Kidney (tissue), 14 donors: ENCODE results near the gene EIF4E1B. TPM values are rescaled to one million over a fixed set of nuclear protein-coding genes. Genes with fewer than 3 reads are reported as not detected.

Source experiments
- DNase-seq, 5 donors: peaks; one replicate each; pipeline ENCODE4 v3.0.0-alpha.2; 2013 to 2020
- FAIRE-seq: peaks from 2 replicates; lab custom pipeline; 2012; peaks lifted over from hg19 to GRCh38; lab: Jason Lieb, UNC
- H3K27ac ChIP-seq, 2 donors: one replicate each; pipeline ENCODE4 v1.7.0; 2013; ENCODE audit warnings: low read depth in 2 of 2, low read length in 2 of 2, inconsistent platforms in 1 of 2
- H3K27me3 ChIP-seq: one replicate; pipeline ENCODE4 v1.7.1; 2013; ENCODE audit warnings: low read length, inconsistent platforms; ENCODE audit not compliant: control insufficient read depth, insufficient read depth
- H3K36me3 ChIP-seq, 3 donors: one replicate each; pipeline versions ENCODE4 v1.7.0 to v1.7.1; 2013; ENCODE audit warnings: low read length in 3 of 3, control low read depth in 1 of 3, inconsistent platforms in 1 of 3; ENCODE audit not compliant: insufficient read depth in 3 of 3, control insufficient read depth in 2 of 3
- H3K4me1 ChIP-seq, 3 donors: one replicate each; pipeline versions ENCODE4 v1.7.0 to v1.7.1; 2013; ENCODE audit warnings: low read length in 3 of 3, inconsistent platforms in 1 of 3, low read depth in 1 of 3; ENCODE audit not compliant: control insufficient read depth in 2 of 3, insufficient read depth in 2 of 3
- H3K4me3 ChIP-seq, 3 donors: one replicate each; pipeline versions ENCODE4 v1.7.0 to v1.8.1; 2013; ENCODE audit warnings: low read length in 3 of 3, control low read depth in 1 of 3, inconsistent platforms in 1 of 3
- H3K9ac ChIP-seq, 3 donors: one replicate each; pipeline versions ENCODE4 v1.7.0 to v1.7.1; 2013; ENCODE audit warnings: low read length in 3 of 3, control low read depth in 1 of 3, inconsistent platforms in 1 of 3
- H3K9me3 ChIP-seq, 3 donors: one replicate each; pipeline versions ENCODE4 v1.7.0 to v1.7.1; 2013; ENCODE audit warnings: low read length in 3 of 3, control low read depth in 1 of 3, inconsistent platforms in 1 of 3; ENCODE audit not compliant: control insufficient read depth in 2 of 3, insufficient read depth in 1 of 3
- CTCF ChIP-seq: IDR thresholded peaks from 3 replicates; pipeline ENCODE4 v1.5.1; 2012; ENCODE audit warnings: mild to moderate bottlenecking, moderate library complexity, borderline replicate concordance; ENCODE audit not compliant: insufficient read depth; ENCODE audit errors: extremely low read depth
- intact Hi-C: fragments of 100-400 bp; cut with DNase I; formaldehyde crosslinking; loops from one replicate; pipeline ENCODE4 v1.11.1; 2022
- polyA plus RNA-seq: library from polyadenylated mRNA; stranded (reverse); fragments of 350-450 nt; fragmentation: Illumina TruSeq; extraction: RNeasy Lipid Tissue Mini Kit (QIAGEN cat#74804); gene quantifications from one replicate; pipeline ENCODE4 v1.2.3, GENCODE V29; 2014; ENCODE audit warnings: low read depth, low replicate concordance; ENCODE audit not compliant: insufficient read depth
- total RNA-seq: library from RNA; stranded (reverse); fragmentation: NEBNext Ultra II Directional; extraction: Animal tissue kit (Norgen Biotek cat#: 25700); gene quantifications from one replicate; pipeline ENCODE4 v1.2.1, GENCODE V29; 2021
- donor health status: control.
- donor health status: control.
- donor health status: control.
- donor health status: control.
- donor health status: control.
- donor health status: DM: yes; HTN: yes; CAD: no.
- donor health status: Normal renal cell carcinoma (clear cell type).

Gene EIF4E1B
- total and polyA plus RNA-seq, 2 donors from 2014 or later: not detected

GRCh38 chr5:176631383-176632200, 1.1 kb downstream of the EIF4E1B start:
- no peak for TF ChIP-seq CTCF
- no peaks in the 10 kb centered on the region for H3K36me3 ChIP-seq
- no peak for DNase-seq
- no peak overlapping the region for H3K4me3 ChIP-seq
- FAIRE-seq: no peak
- intact Hi-C loops: no loop called here
- no peaks in the 10 kb centered on the region for H3K9me3 ChIP-seq
- H3K27ac ChIP-seq: no peak overlapping the region
- H3K4me1 ChIP-seq: peaks cover 0 to 7% (median 0%) of the 10 kb centered on the region in 3 donors
- no peak overlapping the region for H3K9ac ChIP-seq
- peaks cover 31% of the 10 kb centered on the region for H3K27me3 ChIP-seq

GRCh38 chr5:176632745-176633144, 2.3 kb downstream of the EIF4E1B start:
- peaks cover 29% of the 10 kb centered on the region for H3K27me3 ChIP-seq
- H3K4me3 ChIP-seq: no peak overlapping the region
- H3K9ac ChIP-seq: no peak overlapping the region
- H3K36me3 ChIP-seq: no peaks in the 10 kb centered on the region
- no peaks in the 10 kb centered on the region for H3K9me3 ChIP-seq
- no peak for TF ChIP-seq CTCF
- no peak for DNase-seq
- intact Hi-C loops: no loop called here
- H3K27ac ChIP-seq: no peak overlapping the region
- H3K4me1 ChIP-seq: peaks cover 0 to 7% (median 0%) of the 10 kb centered on the region in 3 donors
- no peak for FAIRE-seq

GRCh38 chr5:176633598-176633997, 3.1 kb downstream of the EIF4E1B start:
- no peak for DNase-seq
- FAIRE-seq: no peak
- Histone ChIP-seq H3K4me1 (peaks cover 0 to 7% (median 0%) of the 10 kb centered on the region in 3 donors), H3K36me3 (no peaks in the 10 kb centered on the region), H3K27me3 (peaks cover 25% of the 10 kb centered on the region), H3K9me3 (no peaks in the 10 kb centered on the region), H3K4me3 (no peak overlapping the region), H3K9ac (no peak overlapping the region), H3K27ac (no peak overlapping the region)
- intact Hi-C loops: no loop called here
- TF ChIP-seq CTCF: no peak

GRCh38 chr5:176636426-176636825, 6.0 kb downstream of the EIF4E1B start:
- no peak overlapping the region for H3K4me3 ChIP-seq
- DNase-seq: no peak
- H3K36me3 ChIP-seq: no peaks in the 10 kb centered on the region
- no peak for TF ChIP-seq CTCF
- H3K4me1 ChIP-seq: no peaks in the 10 kb centered on the region
- intact Hi-C loops: no loop called here
- no peak overlapping the region for H3K27ac ChIP-seq
- no peaks in the 10 kb centered on the region for H3K9me3 ChIP-seq
- no peak for FAIRE-seq
- H3K27me3 ChIP-seq: peaks cover 7% of the 10 kb centered on the region
- no peak overlapping the region for H3K9ac ChIP-seq
